Measurements from ENCODE around the gene PPID. TPM values are rescaled to one million over a fixed set of nuclear protein-coding genes. Genes with fewer than 3 reads are reported as not detected.
A peak's percentile ranks its signal among the peaks of the same experiment; 100 is the strongest.

PPID gene
- 51.0 and 54.0 TPM in 2 replicates for total RNA-seq

- TF ChIP-seq CTCF (conservative IDR thresholded peaks at IDR 0.05; ENCODE audit: low read depth, low read length), result no peak
- no peak for DNase-seq (ENCODE audit: low read depth)
- peak within 1 kb of the TSS; percentile 88 for H3K4me3 ChIP-seq (ENCODE audit: low read depth, low read length)
Observed at GRCh38 chr4:158722917-158723793, at the start of gene PPID. TSS of gene PPID (minus strand) at chr4:158723396. CDS start at chr4:158723288, 108 bp downstream.

- peak overlapping the region; percentile 93 for H3K4me3 ChIP-seq (ENCODE audit: low read depth, low read length)
- no peak for TF ChIP-seq CTCF (conservative IDR thresholded peaks at IDR 0.05; ENCODE audit: low read depth, low read length)
- DNase-seq (ENCODE audit: low read depth), result no peak
Observed at GRCh38 chr4:158771776-158772175, 48.6 kb upstream of the PPID start.

- peak overlapping the region; percentile 93 for H3K4me3 ChIP-seq (ENCODE audit: low read depth, low read length)
- TF ChIP-seq CTCF (conservative IDR thresholded peaks at IDR 0.05; ENCODE audit: low read depth, low read length), result no peak
- DNase-seq (ENCODE audit: low read depth), result no peak
Observed at GRCh38 chr4:158770671-158771070, 47.5 kb upstream of the PPID start.

- peak overlapping the region; percentile 93 for H3K4me3 ChIP-seq (ENCODE audit: low read depth, low read length)
- no peak for TF ChIP-seq CTCF (conservative IDR thresholded peaks at IDR 0.05; ENCODE audit: low read depth, low read length)
- DNase-seq (ENCODE audit: low read depth), result no peak
Observed at GRCh38 chr4:158769175-158769921, 46.2 kb upstream of the PPID start.

- no peak for DNase-seq (ENCODE audit: low read depth)
- TF ChIP-seq CTCF (conservative IDR thresholded peaks at IDR 0.05; ENCODE audit: low read depth, low read length), result no peak
- peak within 1 kb of the TSS; percentile 93 for H3K4me3 ChIP-seq (ENCODE audit: low read depth, low read length)
Observed at GRCh38 chr4:158768555-158769174, 45.5 kb upstream of the PPID start, which contains the start of gene FNIP2. TSS of gene FNIP2 (plus strand) at chr4:158769026. CDS start at chr4:158769213, 187 bp downstream.

GRCh38 chr4:158767451-158767850 is 44.3 kb upstream of the PPID start:
- TF ChIP-seq CTCF (conservative IDR thresholded peaks at IDR 0.05; ENCODE audit: low read depth, low read length), result no peak
- no peak for DNase-seq (ENCODE audit: low read depth)
- H3K4me3 ChIP-seq (ENCODE audit: low read depth, low read length), result peak overlapping the region; percentile 93

Measured in epithelial cell of proximal tubule (primary cell).